ENCODE measurements around the gene SLIT1.
"Not testable (repeated sequence)": the region's sequence is repeated elsewhere in the genome, so short reads cannot be mapped to it uniquely, and the experiment has no call there.

Gene SLIT1

GRCh38 chr10:97048649-97049427 lies 136.9 kb downstream of the SLIT1 start:
- no peak for DNase-seq (ENCODE audit: low read depth in 1 of 2, low spot score in 1 of 2)

DNA sequence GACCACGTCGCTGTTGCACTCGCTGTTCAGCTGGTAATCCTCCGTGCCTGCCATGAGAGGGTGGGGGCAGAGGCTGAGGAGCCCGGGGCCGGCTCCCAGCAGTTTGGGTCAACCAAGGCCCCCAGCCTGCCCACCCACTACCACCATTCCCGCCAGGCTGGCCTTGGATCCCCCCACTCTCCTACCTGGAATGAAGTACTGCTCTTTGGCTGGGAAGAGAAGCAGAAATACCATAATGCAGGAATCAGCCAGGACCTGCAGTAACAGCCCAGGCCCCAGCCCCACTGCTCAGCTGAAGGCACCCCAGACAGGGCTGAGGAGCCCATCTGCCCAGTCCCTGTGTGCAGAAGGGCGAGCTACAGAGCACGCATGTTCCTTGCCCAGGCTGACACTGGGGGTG lies 138.0 kb downstream of the SLIT1 start:
- DNase-seq (ENCODE audit: low read depth in 1 of 2, low spot score in 1 of 2) = no peak

GRCh38 chr10:97047083-97047736 lies 138.5 kb downstream of the SLIT1 start:
- no peak for DNase-seq (ENCODE audit: low read depth in 1 of 2, low spot score in 1 of 2)

- no peak for DNase-seq (ENCODE audit: low read depth in 1 of 2, low spot score in 1 of 2)
These were observed 139.2 kb downstream of the SLIT1 start for GRCh38 chr10:97046456-97047082.

DNA sequence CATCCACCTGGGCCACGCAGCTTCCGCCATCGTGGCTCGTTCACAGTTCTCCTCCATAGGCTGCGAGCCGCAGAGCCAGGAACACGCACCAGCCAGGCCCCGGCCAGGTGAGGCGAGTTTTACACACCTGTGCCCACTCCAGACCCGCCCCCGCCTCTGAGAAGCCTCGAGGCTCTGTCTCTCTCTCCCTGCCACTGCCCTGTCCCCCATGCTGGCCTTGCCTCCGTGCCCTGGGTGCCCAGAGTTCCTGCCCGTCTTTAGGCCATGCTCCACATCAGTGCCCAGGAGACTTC lies 142.2 kb downstream of the SLIT1 start:
- DNase-seq (ENCODE audit: low read depth in 1 of 2, low spot score in 1 of 2) = no peak

DNA sequence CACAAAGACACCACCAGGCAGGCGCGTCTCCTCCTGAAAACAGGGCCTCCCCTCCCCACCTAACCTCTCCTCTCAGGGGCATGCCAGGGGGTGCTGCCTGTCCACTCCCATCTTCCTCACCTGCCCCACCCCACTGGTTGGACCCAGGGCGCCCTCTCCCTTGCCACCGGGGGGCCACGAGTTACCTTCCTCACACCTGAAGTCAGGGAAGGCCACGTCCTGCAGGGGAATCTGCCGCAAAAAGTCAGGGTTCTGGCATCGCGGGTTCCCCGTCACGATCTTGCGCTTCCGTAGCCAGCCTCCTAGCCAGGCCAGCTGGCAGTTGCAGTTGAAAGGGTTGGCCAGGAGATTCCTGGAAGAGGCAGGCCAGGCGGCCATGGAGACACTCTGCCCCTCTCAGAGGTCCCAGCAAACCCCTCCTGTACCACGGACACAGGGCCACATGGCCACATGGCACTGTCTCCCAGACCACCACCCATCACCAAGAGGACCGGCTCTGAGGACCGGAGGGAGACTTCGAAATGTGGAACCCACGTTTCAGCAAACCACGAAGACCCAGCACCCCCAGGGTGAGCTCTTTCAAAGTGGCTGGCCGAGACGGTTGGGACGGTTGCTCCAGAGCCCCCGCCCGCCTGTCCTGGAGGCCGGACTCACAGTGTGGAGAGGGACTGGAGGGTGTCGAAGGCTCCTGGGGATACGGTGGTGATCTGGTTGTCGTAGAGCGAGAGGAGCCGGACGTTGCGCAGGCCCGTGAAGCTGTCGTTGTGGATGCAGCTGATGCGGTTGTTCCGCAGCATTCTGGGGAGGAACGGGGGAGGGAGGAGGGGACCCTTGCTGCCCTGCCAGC lies 142.8 kb downstream of the SLIT1 start:
- DNase-seq (ENCODE audit: low read depth in 1 of 2, low spot score in 1 of 2) = no peak

DNA sequence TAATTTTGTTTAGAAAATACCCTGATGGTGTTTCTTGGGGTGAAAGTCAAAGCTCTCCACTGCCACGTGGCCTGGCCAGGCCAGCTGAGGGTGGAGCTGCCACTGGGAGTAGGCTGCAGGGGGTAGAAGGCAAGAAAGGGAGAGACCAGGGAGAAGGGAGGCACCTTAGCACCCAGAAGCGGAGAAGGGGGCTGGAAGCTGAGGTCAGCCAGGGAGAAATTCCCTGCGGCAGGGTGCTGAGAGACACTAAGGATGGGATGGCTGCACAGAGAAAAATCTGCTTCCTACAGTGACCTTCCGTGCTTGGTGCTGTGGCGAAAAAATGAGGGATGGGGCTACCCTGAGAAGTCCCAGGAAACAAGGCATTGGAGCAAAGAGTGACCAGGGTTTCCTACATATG lies 143.7 kb downstream of the SLIT1 start:
- no peak for DNase-seq (ENCODE audit: low read depth in 1 of 2, low spot score in 1 of 2)

GRCh38 chr10:97040706-97041105 lies 145.1 kb downstream of the SLIT1 start:
- DNase-seq (ENCODE audit: low read depth in 1 of 2, low spot score in 1 of 2) = no peak

GRCh38 chr10:97040248-97040584 lies 145.5 kb downstream of the SLIT1 start:
- DNase-seq (ENCODE audit: low read depth in 1 of 2, low spot score in 1 of 2) = no peak

DNA sequence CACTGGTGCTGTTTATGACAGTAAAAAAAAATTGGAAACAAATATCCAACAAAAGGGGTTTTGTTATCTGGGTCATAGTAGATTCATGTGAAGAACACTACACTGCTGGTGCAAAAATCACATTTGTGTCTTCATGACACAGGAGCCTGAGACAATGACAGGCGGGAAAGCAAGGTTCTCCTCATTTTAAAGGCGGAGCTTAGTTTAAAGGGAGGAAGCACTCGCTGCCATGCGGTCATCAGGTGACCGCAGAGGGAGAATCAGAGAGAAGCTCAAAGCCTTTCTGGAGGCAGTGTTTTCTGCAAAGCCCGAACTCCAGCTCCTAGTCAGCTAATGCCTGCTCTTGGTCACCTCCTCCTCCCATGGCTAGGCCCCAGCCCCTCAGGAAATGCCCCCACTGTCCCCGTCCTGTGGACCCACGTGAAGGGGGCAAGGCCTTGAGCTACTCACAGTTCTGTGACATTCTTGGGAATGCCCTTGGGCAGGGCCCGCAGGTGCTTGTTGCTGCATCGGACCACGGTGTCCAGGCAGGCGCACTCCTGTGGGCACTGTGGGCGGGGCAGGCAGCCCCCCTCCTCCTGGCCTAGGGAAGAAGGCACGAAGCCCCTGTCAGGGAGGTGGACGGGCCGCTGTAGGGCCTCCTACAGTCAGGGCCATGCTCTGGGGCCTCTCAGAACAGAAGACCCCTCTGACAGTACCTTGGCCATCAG lies 146.1 kb downstream of the SLIT1 start:
- no peak for DNase-seq (ENCODE audit: low read depth in 1 of 2, low spot score in 1 of 2)

DNA sequence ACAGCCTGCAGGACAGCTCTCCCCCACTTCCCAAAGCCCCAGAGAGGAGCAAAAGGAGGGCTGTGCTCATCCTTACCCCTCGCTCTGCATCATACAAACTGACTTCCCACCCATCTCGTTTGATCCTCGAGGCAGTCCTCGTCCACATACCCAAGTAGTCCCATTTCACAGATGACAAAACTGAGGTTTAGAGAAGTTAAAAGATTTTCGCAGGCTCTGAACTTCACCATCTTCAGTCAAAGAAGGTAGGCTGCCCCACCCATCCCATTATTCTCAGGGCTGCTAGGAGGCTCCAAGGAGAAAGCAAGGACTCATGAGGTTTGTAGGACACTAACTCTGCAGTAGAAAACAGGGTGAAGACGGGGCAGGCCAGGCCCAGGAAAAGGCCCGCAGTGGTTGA lies 147.1 kb downstream of the SLIT1 start:
- DNase-seq (ENCODE audit: low read depth in 1 of 2, low spot score in 1 of 2) = no peak

- peak; percentile 22 to 51 for DNase-seq (ENCODE audit: low read depth in 1 of 2, low spot score in 1 of 2)
These were observed 148.1 kb downstream of the SLIT1 start for GRCh38 chr10:97037365-97038361.

DNA sequence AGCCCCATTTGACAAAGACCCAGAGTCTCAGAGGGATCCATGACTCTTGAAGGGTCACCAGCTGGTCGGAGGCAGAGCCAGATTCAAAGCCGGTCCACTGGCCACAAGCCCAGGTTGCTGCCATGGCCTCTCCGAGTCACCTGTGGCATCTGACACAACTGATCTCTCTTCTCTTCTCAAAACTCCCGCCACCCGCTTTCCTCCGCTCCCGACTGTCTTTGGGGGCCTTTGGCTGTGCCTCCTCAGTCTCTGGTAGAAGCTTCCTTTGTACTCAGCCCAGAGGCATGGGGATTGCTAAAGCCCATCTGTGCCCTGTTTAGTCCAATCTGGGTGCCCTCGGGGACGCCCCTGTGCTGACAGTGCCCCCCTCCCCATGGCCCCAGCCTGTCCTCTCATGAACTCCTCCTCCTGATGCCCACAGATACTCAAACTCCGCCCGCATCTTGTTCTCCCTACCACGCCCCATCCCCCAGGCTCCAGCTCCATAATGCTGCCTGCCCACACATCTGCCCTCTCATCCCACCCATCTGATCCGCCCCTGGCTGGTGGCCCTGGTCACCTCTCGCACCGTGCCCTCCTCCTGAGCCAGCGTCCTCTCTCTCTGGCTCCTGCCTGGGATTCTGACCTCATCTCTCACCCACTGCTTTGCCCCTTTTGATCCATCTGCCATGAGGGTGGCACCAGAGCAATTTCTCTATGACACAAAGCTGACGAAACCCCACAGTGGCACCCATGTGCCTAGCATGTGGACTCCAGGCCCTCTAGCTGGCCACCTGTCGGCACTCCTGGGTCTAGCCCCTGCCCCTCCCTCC lies 150.6 kb downstream of the SLIT1 start:
- DNase-seq (ENCODE audit: low read depth in 1 of 2, low spot score in 1 of 2) = no peak

GRCh38 chr10:97034301-97034700 lies 151.5 kb downstream of the SLIT1 start:
- no peak for DNase-seq (ENCODE audit: low read depth in 1 of 2, low spot score in 1 of 2)

- not testable (repeated sequence) for DNase-seq (ENCODE audit: low read depth in 1 of 2, low spot score in 1 of 2)
These were observed 151.9 kb downstream of the SLIT1 start for GRCh38 chr10:97033841-97034240.

GRCh38 chr10:97032624-97033023 lies 153.1 kb downstream of the SLIT1 start:
- DNase-seq (ENCODE audit: low read depth in 1 of 2, low spot score in 1 of 2) = no peak

GRCh38 chr10:97031459-97031858 lies 154.3 kb downstream of the SLIT1 start:
- no peak for DNase-seq (ENCODE audit: low read depth in 1 of 2, low spot score in 1 of 2)

DNA sequence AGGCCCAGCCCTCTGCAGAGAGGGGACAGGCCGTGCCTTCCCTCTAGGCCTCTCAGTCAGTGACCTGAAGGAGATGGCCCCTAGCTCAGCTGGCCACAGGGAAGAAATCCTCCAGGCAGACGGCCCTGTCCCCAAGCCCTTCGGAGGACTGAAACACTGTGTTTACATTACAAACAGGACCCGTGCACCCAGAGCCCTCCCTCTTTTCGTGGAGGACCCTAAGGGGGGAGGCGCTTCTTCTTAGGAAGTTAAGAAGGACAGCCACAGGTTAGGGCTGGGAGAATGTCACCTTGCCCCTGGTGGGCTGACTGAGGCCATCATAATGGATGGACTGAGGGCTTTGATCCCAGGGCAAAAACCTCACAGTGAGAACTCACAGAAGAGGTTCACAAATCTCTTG lies 154.9 kb downstream of the SLIT1 start:
- DNase-seq (ENCODE audit: low read depth in 1 of 2, low spot score in 1 of 2) = no peak

DNA sequence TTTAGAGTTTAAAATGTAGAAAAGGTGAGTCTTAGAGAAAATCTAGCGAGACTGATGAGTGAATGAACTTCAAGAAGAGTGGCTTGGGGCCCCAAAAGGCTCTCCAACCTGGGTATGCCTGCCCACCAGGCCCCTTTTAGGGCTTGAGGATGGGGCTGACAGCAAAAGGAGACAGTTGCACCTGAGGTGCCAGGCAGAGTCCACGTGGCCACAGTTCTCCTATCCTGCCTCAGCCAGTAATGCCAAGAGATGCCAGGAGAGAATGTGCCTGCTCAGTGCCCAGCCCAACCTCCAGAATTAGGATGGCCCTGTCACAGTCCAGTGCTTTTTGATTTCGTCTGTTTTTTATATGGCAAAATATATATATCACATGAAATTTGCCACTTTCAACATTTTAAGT lies 156.5 kb downstream of the SLIT1 start:
- no peak for DNase-seq (ENCODE audit: low read depth in 1 of 2, low spot score in 1 of 2)

Data from stimulated activated CD4-positive, alpha-beta T cell treated with anti-CD3 and anti-CD28 coated beads, Interleukin-15, amount 100 ng/mL, for 1 hour (primary cell).